OCI-M2 (cell line): ENCODE results near the gene PSMB10.

Experiments used
- DNase-seq: peaks from one replicate; lab custom pipeline; 2025; ENCODE audit not compliant: unreplicated experiment; lab: John Stamatoyannopoulos, UW

PSMB10 gene

GRCh38 chr16:67893743-67894399 lies 42.8 kb downstream of the PSMB10 start:
- no peak for DNase-seq

- DNase-seq, result peak; percentile 61
Observed at GRCh38 chr16:67892899-67893742, 43.5 kb downstream of the PSMB10 start, which contains the start of gene PSKH1. TSS of gene PSKH1 (plus strand) at chr16:67893254. CDS start at chr16:67908750, 15,496 bp downstream.

- DNase-seq, result no peak
Observed at GRCh38 chr16:67892375-67892774, 44.3 kb downstream of the PSMB10 start.

- no peak for DNase-seq
Observed at GRCh38 chr16:67888331-67888730, 48.3 kb downstream of the PSMB10 start.

GRCh38 chr16:67886387-67886786 lies 50.3 kb downstream of the PSMB10 start:
- no peak for DNase-seq

- DNase-seq, result no peak
Observed at GRCh38 chr16:67885976-67886375, 50.7 kb downstream of the PSMB10 start.

- DNase-seq, result no peak
Observed at GRCh38 chr16:67885545-67885944, 51.1 kb downstream of the PSMB10 start.

- DNase-seq, result no peak
Observed at GRCh38 chr16:67884684-67885083, 52.0 kb downstream of the PSMB10 start, which contains the start of gene NRN1L. TSS of gene NRN1L (plus strand) at chr16:67884885. CDS start at chr16:67884904, 19 bp downstream.
